Myocyte (in vitro differentiated cells): ENCODE data around the gene CALN1. TPM values are rescaled to one million over a fixed set of nuclear protein-coding genes. Genes with fewer than 3 reads are reported as not detected.
"Not testable (repeated sequence)": the region's sequence is repeated elsewhere in the genome, so short reads cannot be mapped to it uniquely, and the experiment has no call there.

Experiments
- DNase-seq: peaks from one replicate; pipeline ENCODE4 v3.0.0-alpha.2; 2012; ENCODE audit warnings: low read depth
- polyA plus RNA-seq: library from polyadenylated mRNA; unstranded; fragments of >200 nt; gene quantifications from one replicate; pipeline ENCODE4 v1.2.1, GENCODE V29; 2012; ENCODE audit warnings: missing spikeins
- total RNA-seq: library from RNA; depleted of rRNA; stranded (reverse); fragments of >200 nt; gene quantifications from 2 replicates; pipeline ENCODE4 v1.2.3, GENCODE V29; 2014

Gene CALN1
- total RNA-seq, result not detected in 2 replicates
- not detected for polyA plus RNA-seq

GRCh38 chr7:72412121-72412618 is at the start of gene CALN1:
Gene CALN1, minus strand, starts transcription at chr7:72412338.
- DNase-seq, result not testable (repeated sequence)

DNA sequence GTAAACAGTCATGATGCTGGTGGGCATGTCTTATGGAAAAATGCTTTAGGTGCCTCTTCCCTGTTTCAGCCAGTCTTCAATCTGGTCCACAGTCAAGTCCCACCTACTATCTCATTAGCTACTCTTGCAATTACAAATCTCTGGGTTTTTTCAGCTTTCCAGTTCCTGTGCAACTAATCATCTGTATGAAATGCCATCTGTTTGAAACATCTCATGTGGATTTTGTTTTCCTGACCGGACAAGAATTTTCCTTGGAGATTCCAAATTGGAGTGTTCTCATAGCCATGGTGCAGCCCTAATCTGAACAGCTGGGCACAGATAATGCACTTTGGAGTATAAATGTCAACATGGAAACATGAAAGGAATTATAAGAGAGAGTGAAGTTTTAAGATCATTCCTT is 41.3 kb upstream of the CALN1 start:
- no peak for DNase-seq

GRCh38 chr7:72447465-72448204 is 35.5 kb upstream of the CALN1 start:
- DNase-seq, result no peak

GRCh38 chr7:72446591-72447462 is 34.7 kb upstream of the CALN1 start:
- DNase-seq, result peak; percentile 44

- DNase-seq, result no peak
These were observed 34.0 kb upstream of the CALN1 start for GRCh38 chr7:72446131-72446530.

DNA sequence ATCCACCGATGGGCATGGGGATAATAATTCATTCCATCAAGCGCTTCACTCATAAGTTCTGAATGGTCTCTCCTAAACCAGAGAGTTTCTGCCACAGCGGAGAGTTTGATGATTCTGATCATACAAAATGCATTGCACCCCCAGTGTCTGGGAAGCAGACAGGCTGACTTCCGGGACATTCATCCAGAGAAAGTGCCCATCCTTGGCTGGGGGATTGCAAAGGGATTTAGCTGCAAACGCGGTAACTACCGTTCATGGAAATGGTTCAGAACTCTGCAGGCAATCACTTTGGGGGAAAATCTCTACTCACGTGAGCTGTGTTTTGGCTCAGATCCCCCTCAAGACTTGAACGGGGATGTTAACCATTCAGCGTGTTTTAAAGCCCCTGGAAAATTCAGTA is 33.4 kb upstream of the CALN1 start:
- no peak for DNase-seq

- DNase-seq, result no peak
These were observed 32.9 kb upstream of the CALN1 start for GRCh38 chr7:72445075-72445474.

GRCh38 chr7:72444026-72444776 is 32.1 kb upstream of the CALN1 start:
- DNase-seq, result no peak

GRCh38 chr7:72441791-72442190 is 29.7 kb upstream of the CALN1 start:
- no peak for DNase-seq

- DNase-seq, result no peak
These were observed 26.4 kb upstream of the CALN1 start for GRCh38 chr7:72438491-72438890.

DNA sequence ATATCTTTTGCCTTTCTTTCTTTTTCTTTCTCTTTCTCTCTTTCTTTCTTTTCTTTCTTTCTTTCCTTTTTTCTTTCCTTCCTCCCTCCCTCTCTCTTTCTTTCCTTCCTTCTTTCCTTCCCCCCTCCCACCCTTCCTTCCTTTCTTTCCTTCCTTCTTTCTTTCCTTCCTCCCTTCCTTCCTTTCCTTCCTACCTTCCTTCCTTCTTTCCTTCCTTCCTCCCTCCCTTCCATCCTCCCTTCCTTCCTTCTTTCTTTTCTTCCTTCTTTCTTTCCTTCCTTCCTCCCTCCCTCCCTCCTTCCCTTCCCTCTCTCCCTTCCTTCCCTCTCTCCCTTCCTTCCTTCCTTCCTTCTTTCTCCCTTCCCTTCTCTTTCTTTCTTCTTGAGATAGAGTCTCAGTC is 25.5 kb upstream of the CALN1 start:
- no peak for DNase-seq

DNA sequence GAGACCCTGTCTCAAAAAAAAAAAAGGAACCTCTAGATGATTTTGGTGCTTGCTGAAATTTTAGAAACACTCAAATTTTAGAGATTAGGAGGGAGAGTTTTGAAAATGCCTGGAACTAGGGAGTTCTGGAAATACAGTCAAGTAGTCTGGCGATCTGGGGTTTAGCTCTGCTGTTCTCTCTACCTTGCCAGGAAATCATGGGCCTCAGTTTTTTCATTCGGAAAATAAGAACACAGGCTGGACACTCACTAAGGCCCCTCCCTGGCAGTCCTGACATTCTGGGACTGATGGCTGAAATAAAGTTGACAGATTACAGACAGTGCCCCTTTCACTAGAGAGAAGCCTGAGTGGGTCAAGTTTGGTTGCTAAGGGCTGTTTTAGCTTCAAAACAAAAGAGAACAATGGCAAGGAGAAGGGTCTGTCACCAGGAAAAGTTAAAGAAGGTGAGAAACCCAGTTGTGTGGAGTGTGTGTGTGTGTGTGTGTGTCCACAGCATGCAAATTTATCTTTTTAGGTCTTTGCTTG is 25.0 kb upstream of the CALN1 start:
- DNase-seq, result no peak

GRCh38 chr7:72435925-72436480 is 23.9 kb upstream of the CALN1 start:
- DNase-seq, result no peak

- no peak for DNase-seq
These were observed 23.2 kb upstream of the CALN1 start for GRCh38 chr7:72435366-72435765.

DNA sequence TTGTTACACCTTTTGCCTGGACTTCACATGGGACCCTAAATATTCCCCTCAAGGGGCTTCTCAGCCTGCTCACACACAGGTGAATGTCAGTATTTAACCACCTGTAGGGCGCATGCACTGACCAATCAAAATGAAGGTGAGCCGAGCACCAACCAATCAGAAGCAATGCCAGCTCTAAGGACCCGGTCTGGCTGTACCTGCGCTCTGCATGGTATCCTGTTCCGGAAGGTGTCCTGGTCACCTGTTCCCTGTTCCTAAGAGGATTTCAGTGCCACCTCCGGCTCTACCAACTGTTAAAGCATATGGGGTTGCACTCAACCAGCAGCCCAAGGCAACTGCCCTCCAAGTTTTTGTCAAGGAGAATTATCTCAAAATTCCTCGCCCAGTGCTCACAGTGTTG is 18.4 kb upstream of the CALN1 start:
- no peak for DNase-seq

GRCh38 chr7:72429316-72429715 is 17.2 kb upstream of the CALN1 start:
- peak; percentile 13 for DNase-seq

DNA sequence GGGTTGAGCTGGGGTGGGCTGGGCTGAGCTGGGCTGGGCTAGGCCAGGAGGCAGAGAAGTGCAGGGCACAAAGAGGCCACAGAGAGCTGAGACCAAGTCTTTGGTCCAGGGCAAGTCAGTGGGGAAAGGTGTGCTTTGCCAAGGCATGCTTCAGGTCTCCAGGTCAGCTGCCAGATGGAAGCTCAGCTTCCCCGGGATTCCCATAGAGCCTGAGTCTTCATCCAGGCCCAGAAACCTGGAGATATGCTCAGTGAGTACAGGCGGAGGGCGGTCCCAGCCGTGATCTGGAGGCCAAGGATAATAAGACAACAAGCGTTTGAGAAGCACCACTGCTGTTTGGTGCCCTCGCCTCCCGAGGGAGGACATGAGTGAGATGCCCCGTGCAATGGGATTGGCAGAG is 4.7 kb upstream of the CALN1 start:
- DNase-seq, result no peak

DNA sequence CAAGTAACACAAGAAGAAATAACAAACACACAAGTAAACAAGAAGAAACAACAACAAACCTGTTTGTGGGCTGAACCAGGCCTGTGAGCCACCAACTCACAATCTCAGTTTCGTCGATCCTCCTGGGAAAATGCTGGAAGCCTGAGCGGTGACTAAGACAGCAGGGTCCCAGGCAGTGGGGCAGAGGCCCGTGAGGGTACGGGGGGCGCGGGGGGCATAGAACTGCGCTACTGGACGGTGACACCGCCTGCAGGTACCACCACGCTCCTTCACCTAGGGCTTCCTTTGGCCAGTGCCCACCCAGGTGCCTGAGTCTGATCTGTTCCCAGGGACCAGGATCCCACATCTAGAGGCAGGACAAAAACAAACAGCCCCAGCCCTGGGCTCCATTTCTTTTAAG is 3.4 kb upstream of the CALN1 start:
- DNase-seq, result no peak

GRCh38 chr7:72413886-72414285 is 1.7 kb upstream of the CALN1 start:
- no peak for DNase-seq

- DNase-seq, result no peak
These were observed 1.2 kb upstream of the CALN1 start for GRCh38 chr7:72413290-72413689.

- DNase-seq, result no peak
These were observed 719 bp downstream of the CALN1 start for GRCh38 chr7:72411419-72411818.
